ENCODE measurements around the gene MRPL55.

The MRPL55 gene

DNA sequence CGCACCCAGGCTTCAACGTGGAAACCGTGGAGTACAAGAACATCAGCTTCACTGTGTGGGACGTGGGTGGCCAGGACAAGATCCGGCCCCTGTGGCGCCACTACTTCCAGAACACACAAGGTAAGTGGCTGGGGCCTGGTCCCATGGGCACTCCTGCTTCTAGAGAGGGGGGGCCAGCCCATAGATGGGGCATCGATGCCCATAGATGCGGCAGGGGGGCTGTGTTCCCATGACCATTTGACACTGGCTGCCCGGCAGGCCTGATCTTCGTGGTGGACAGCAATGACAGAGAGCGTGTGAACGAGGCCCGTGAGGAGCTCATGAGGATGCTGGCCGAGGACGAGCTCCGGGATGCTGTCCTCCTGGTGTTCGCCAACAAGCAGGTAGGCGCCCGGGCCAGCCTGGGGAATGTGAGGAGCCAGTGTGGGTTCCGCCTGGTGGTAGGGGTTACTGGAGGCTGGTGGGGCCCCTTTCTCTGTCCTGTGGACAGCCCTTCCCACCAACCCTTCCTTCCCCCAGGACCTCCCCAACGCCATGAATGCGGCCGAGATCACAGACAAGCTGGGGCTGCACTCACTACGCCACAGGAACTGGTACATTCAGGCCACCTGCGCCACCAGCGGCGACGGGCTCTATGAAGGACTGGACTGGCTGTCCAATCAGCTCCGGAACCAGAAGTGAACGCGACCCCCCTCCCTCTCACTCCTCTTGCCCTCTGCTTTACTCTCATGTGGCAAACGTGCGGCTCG is 11.6 kb downstream of the MRPL55 start:
- in situ Hi-C loops (cut with HindIII; ENCODE audit: low sequenced_read_pairs), result no loop called here
- DNase-seq (ENCODE audit: low read depth), result no peak
- no peak overlapping the region for H3K4me3 ChIP-seq (ENCODE audit: low read depth, low read length)
- TF ChIP-seq, protein P1, sequence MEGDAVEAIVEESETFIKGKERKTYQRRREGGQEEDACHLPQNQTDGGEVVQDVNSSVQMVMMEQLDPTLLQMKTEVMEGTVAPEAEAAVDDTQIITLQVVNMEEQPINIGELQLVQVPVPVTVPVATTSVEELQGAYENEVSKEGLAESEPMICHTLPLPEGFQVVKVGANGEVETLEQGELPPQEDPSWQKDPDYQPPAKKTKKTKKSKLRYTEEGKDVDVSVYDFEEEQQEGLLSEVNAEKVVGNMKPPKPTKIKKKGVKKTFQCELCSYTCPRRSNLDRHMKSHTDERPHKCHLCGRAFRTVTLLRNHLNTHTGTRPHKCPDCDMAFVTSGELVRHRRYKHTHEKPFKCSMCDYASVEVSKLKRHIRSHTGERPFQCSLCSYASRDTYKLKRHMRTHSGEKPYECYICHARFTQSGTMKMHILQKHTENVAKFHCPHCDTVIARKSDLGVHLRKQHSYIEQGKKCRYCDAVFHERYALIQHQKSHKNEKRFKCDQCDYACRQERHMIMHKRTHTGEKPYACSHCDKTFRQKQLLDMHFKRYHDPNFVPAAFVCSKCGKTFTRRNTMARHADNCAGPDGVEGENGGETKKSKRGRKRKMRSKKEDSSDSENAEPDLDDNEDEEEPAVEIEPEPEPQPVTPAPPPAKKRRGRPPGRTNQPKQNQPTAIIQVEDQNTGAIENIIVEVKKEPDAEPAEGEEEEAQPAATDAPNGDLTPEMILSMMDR (IDR thresholded peaks at IDR 0.05; ENCODE audit: low read depth, low read length, missing control alignments), result no peak

DNA sequence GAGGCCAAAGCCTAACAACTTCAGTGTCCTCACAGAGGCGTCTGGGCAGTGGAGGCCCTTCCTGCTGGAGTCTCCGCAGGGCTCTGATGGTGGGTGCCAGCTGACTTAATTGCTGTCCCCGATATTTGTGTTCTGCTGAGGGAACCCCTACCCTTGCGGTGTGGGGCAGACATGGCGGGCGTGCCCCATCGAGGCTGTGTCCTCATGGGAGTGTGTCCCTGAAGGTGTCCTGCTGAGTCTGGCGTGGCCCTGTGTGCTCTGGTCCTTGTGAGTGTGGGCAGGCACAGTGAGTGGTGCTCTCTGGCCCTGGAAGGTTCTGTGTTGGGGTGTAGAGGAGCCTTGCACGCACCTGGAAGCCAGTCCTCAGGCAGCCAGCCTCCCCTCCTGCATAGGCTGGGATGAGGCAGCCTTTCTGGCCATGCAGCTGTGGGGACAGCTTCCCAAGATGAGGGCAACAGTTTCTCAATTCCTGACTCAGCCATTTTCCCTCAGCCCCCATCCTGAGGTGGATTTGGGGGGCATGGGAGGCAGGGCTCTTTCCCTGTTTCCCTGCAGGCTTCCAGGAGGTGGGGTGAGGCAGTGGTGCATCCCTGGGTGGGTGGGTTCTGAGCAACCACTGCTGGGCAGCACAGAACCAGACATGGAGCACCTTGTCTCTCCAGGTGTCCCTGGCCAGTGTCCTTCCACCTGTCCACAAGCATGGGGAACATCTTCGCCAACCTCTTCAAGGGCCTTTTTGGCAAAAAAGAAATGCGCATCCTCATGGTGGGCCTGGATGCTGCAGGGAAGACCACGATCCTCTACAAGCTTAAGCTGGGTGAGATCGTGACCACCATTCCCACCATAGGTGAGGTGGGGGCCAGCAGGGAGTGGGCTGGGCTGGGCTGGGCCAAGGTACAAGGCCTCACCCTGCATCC is 12.4 kb downstream of the MRPL55 start:
- no peak for DNase-seq (ENCODE audit: low read depth)
- TF ChIP-seq, protein P1 (IDR thresholded peaks at IDR 0.05; ENCODE audit: low read depth, low read length, missing control alignments), result no peak
- no peak overlapping the region for H3K4me3 ChIP-seq (ENCODE audit: low read depth, low read length)
- in situ Hi-C loops (cut with HindIII; ENCODE audit: low sequenced_read_pairs), result no loop called here

DNA sequence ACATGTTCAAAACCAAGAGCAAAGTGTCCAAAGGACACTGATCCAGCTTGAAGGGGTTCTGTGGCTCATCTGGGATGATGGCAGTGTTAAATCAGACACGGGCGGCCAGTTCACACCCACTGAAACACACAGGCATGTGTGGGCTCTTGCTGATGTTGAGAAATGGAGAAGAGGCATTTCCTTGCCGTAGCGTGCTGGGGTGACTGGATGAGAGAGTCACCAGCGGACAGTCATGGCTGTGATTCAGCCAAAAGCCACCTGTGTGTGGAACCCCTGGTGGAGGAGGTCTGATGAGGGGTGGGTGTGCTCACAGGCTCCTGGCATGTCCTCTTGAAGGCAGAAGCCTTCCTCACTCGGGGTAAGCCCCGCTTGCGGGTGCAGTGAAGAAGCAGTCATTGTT is 13.2 kb downstream of the MRPL55 start:
- DNase-seq (ENCODE audit: low read depth), result no peak
- no peak overlapping the region for H3K4me3 ChIP-seq (ENCODE audit: low read depth, low read length)
- in situ Hi-C loops (cut with HindIII; ENCODE audit: low sequenced_read_pairs), result no loop called here
- TF ChIP-seq, protein P1 (IDR thresholded peaks at IDR 0.05; ENCODE audit: low read depth, low read length, missing control alignments), result no peak

DNA sequence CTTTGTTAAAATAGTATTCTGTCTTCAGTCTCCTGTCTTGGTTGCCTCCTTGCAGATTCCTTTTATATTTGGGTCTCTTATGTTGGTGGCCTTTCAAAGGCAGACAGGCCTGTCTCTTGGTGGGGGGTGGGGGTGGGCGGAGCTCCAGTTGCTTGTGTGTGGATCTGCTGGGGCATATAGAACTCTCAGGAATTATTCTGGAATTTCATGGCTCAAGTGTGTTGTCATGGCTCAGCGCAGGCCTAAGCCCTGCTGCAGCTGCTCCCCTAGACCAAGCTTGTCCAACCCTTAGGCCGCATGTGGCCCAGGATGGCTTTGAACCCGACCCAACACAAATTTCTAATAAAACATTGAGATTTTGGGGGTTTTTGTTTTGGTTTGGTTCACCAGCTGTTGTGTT is 13.9 kb downstream of the MRPL55 start:
- no peak for DNase-seq (ENCODE audit: low read depth)
- in situ Hi-C loops (cut with HindIII; ENCODE audit: low sequenced_read_pairs), result no loop called here
- TF ChIP-seq, protein P1 (IDR thresholded peaks at IDR 0.05; ENCODE audit: low read depth, low read length, missing control alignments), result no peak

DNA sequence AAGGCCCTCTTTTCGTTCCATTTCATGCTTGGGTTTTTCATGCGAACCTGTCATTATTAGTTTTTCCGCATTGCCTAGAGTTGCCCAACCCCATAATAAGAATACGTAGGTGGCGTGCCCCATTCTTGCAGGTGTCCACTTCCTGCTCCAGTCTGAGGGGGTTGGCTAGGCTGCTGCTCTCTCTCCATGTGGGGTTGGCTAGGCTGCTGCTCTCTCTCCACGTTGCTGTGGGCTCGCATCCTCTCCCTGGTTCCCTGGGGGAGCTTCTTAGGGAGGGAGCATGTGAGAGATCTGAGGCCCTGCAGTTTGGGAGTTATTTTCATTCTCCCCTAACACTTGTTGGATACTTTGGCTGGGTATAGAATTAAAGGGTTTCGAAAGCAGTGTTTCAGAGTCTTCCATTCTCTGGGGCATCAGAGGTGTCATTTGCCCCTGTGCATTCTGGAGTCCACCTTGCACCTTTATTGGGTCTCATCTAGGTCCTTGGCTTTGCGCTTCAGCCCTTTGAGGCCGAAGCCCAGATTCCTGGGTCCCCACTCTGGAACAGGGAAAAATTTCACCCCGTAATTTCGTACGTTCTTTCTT is 14.6 kb downstream of the MRPL55 start:
- no peak overlapping the region for H3K4me3 ChIP-seq (ENCODE audit: low read depth, low read length)
- DNase-seq (ENCODE audit: low read depth), result no peak
- TF ChIP-seq, protein P1 (IDR thresholded peaks at IDR 0.05; ENCODE audit: low read depth, low read length, missing control alignments), result no peak
- in situ Hi-C loops (cut with HindIII; ENCODE audit: low sequenced_read_pairs), result no loop called here

More for the DNA sequence above, 13.9 kb downstream of the MRPL55 start:
- no peak overlapping the region for H3K4me3 ChIP-seq (ENCODE audit: low read depth, low read length)
